ENCODE data around the gene JARID2.

GRCh38 chr6:15317251-15317650, 71.4 kb downstream of the JARID2 start:
- TF ChIP-seq CTCF (IDR thresholded peaks at IDR 0.05; ENCODE audit: low read depth, low read length) (no peak), POLR2A (IDR thresholded peaks at IDR 0.05; ENCODE audit: extremely low read depth, insufficient read length) (no peak), MAX (IDR thresholded peaks at IDR 0.05; ENCODE audit: low read depth, low read length) (no peak), MYC (IDR thresholded peaks at IDR 0.05; ENCODE audit: low read depth, low read length) (no peak)

Data from NB4 (cell line).